Body of pancreas (tissue), 4 donors: ENCODE measurements around the gene MTA1. TPM values are rescaled to one million over a fixed set of nuclear protein-coding genes. Genes with fewer than 3 reads are reported as not detected.

Experiments
- ATAC-seq: fragments of 150-250 bp; one replicate; pipeline ENCODE4 v1.9.1; 2016
- DNase-seq, 4 donors: peaks; one replicate each; pipeline ENCODE4 v3.0.0-alpha.2; 2019
- H3K27ac ChIP-seq, 4 donors: fragments of 200-600 bp; sonication (generic); 1 replicate in 3 of 4; 2 replicates in 1 of 4; pipeline versions ENCODE4 v1.5.1 to v1.6.1; 2016 to 2019; ENCODE audit warnings: mild to moderate bottlenecking in 1 of 4, mixed read lengths in 1 of 4, moderate library complexity in 1 of 4
- H3K27me3 ChIP-seq, 2 donors: fragments of 200-600 bp; sonication (generic); one replicate each; pipeline ENCODE4 v1.6.0; 2016; ENCODE audit warnings: mild to moderate bottlenecking in 1 of 2
- H3K36me3 ChIP-seq, 2 donors: fragments of 200-600 bp; sonication (generic); replicated peaks in 1 of 2; 2 replicates each; pipeline ENCODE4 v1.5.1; 2016; ENCODE audit warnings: low read depth in 2 of 2; ENCODE audit not compliant: insufficient read depth in 1 of 2
- H3K4me1 ChIP-seq: fragments of 200-600 bp; sonication (generic); one replicate; pipeline ENCODE4 v1.6.0; 2016
- H3K4me3 ChIP-seq, 2 donors: fragments of 200-600 bp; sonication (generic); 1 replicate in 1 of 2; 2 replicates in 1 of 2; pipeline ENCODE4 v1.5.1; 2016 to 2019
- H3K9me3 ChIP-seq, 3 donors: fragments of 200-600 bp; sonication (generic); 1 replicate in 2 of 3; 2 replicates in 1 of 3; pipeline ENCODE4 v1.5.1; 2016
- POLR2A ChIP-seq, 3 donors: fragments of 450-650 bp; IDR thresholded peaks; one replicate each; pipeline ENCODE4 v1.6.1; 2016; ENCODE audit warnings: antibody characterized with exemption in 3 of 3, mild to moderate bottlenecking in 2 of 3
- WGBS, 2 donors: methylation state at CpG; one replicate each; pipeline ENCODE4 v1.1.5; 2017; 5-methylcytosine and 5-hydroxymethylcytosine counted together
- intact Hi-C: fragments of 100-400 bp; cut with DNase I; formaldehyde crosslinking; loops from one replicate; pipeline ENCODE4 v1.15.1; 2023
- total RNA-seq, 2 donors: library from RNA; depleted of rRNA; stranded (reverse); fragments of >200 nt; gene quantifications; one replicate each; pipeline ENCODE4 v1.1.0, GENCODE V29; 2016
- TF ChIP-seq, protein P1 (sequence below), 7 experiments: fragments of 450-650 bp in 4 of 7; fragments of 200-600 bp in 3 of 7; sonication (generic) in 3 of 7; IDR thresholded peaks; one replicate each; pipeline ENCODE4 v1.5.1; 2016 to 2019; ENCODE audit warnings: antibody characterized with exemption in 7 of 7

MTA1 gene
- total RNA-seq, 2 donors from 2014 or later, result 69.8 to 92.6 TPM

DNA sequence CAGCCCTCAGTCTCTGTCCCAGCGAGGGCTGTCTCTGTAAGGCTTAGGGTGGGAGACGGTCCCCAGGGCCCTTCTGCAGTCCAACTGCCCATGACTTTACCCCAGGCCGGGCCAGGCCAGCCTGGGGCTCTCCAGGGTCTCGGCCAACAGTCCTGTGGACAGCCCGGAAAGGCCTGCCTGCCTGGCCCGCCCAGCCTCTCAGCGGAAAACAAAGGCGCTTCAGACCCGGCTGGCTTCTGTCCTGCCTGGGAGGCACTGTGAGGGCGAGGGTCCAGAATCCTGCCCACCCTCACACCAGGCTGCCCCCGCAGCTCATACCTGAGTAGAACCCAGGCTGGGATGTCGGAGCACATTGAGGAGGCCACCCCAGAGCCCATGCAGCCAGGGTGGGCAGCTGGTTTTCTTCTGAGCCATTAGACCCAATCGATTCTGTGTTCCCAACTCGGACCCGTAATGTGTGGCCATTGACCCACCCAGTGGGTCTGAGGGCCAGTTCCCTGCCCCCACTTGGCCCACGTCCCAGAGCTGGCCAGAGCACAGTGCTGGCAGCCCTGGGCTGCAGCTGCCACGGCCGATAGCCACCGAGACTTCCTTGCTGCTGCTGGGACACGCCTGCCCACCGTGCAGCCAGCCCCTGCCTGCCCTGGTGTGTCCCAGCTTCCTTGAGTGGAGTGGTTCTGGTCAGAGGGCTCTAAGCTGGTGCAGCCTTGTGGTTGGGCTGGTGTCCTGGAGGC, 56.6 kb downstream of the MTA1 start:
- TF ChIP-seq, protein P1, sequence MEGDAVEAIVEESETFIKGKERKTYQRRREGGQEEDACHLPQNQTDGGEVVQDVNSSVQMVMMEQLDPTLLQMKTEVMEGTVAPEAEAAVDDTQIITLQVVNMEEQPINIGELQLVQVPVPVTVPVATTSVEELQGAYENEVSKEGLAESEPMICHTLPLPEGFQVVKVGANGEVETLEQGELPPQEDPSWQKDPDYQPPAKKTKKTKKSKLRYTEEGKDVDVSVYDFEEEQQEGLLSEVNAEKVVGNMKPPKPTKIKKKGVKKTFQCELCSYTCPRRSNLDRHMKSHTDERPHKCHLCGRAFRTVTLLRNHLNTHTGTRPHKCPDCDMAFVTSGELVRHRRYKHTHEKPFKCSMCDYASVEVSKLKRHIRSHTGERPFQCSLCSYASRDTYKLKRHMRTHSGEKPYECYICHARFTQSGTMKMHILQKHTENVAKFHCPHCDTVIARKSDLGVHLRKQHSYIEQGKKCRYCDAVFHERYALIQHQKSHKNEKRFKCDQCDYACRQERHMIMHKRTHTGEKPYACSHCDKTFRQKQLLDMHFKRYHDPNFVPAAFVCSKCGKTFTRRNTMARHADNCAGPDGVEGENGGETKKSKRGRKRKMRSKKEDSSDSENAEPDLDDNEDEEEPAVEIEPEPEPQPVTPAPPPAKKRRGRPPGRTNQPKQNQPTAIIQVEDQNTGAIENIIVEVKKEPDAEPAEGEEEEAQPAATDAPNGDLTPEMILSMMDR (IDR thresholded peaks at IDR 0.05), result no peak
- peak in 2 of 3 donors; percentile 48 to 49 for TF ChIP-seq POLR2A (IDR thresholded peaks at IDR 0.05)
- no peaks in the 10 kb centered on the region for H3K36me3 ChIP-seq
- H3K4me3 ChIP-seq, result no peak overlapping the region
- intact Hi-C loops, result no loop called here
- ATAC-seq (peak; percentile 16), DNase-seq (peak; percentile 64 to 74 (median 72))
- H3K4me1 ChIP-seq, result peaks cover 71% of the 10 kb centered on the region
- peaks cover 0 to 15% of the 10 kb centered on the region in 2 donors for H3K27me3 ChIP-seq
- peak overlapping the region; percentile 53 to 87 (median 80) for H3K27ac ChIP-seq
- WGBS, 2 donors, result 23% methylated on average over 21 of the region's 21 CpGs; no CpG with 5 or more reads in 1 of the 2 donors
- no peaks in the 10 kb centered on the region for H3K9me3 ChIP-seq

GRCh38 chr14:105476831-105477659, 57.4 kb downstream of the MTA1 start:
- Histone ChIP-seq H3K9me3 (no peaks in the 10 kb centered on the region), H3K36me3 (no peaks in the 10 kb centered on the region), H3K27me3 (peaks cover 0 to 15% of the 10 kb centered on the region in 2 donors), H3K4me3 (no peak overlapping the region), H3K27ac (peak overlapping the region in 3 of 4 donors; percentile 75 to 87 (median 86)), H3K4me1 (peaks cover 73% of the 10 kb centered on the region)
- TF ChIP-seq, protein P1 (IDR thresholded peaks at IDR 0.05), result no peak
- no peak for TF ChIP-seq POLR2A (IDR thresholded peaks at IDR 0.05)
- WGBS, 2 donors, result 44 to 45% methylated on average over 9 to 16 of the region's 16 CpGs
- DNase-seq (no peak), ATAC-seq (no peak)
- intact Hi-C loops, result no loop called here

- Histone ChIP-seq H3K36me3 (no peaks in the 10 kb centered on the region), H3K9me3 (no peaks in the 10 kb centered on the region), H3K27me3 (peaks cover 0 to 15% of the 10 kb centered on the region in 2 donors), H3K27ac (peak overlapping the region in 2 of 4 donors; percentile 86 to 87), H3K4me1 (peaks cover 73% of the 10 kb centered on the region), H3K4me3 (no peak overlapping the region)
- WGBS, 2 donors, result 12 to 81% methylated on average over 5 to 37 of the region's 56 CpGs
- no peak for DNase-seq
- ATAC-seq, result no peak
- no peak for TF ChIP-seq POLR2A (IDR thresholded peaks at IDR 0.05)
- TF ChIP-seq, protein P1 (IDR thresholded peaks at IDR 0.05), result no peak
- intact Hi-C loops, result no loop called here
These were observed 58.2 kb downstream of the MTA1 start for GRCh38 chr14:105477660-105478397.

GRCh38 chr14:105478398-105479251, 59.0 kb downstream of the MTA1 start:
- H3K4me1 ChIP-seq, result peaks cover 73% of the 10 kb centered on the region
- intact Hi-C loops, result no loop called here
- H3K9me3 ChIP-seq, result no peaks in the 10 kb centered on the region
- no peak overlapping the region for H3K27ac ChIP-seq
- no peak for DNase-seq
- TF ChIP-seq, protein P1 (IDR thresholded peaks at IDR 0.05), result no peak
- no peak for TF ChIP-seq POLR2A (IDR thresholded peaks at IDR 0.05)
- H3K36me3 ChIP-seq, result no peaks in the 10 kb centered on the region
- peaks cover 0 to 15% of the 10 kb centered on the region in 2 donors for H3K27me3 ChIP-seq
- no peak overlapping the region for H3K4me3 ChIP-seq
- no peak for ATAC-seq
- 27% methylated on average over 51 of the region's 81 CpGs; no CpG with 5 or more reads in 1 of the 2 donors for WGBS, 2 donors
